NCI-H82 (cell line): ENCODE measurements around the gene SHC3.

Source experiments
- DNase-seq: peaks from one replicate; lab custom pipeline; 2025; lab: John Stamatoyannopoulos, UW

SHC3 gene

DNA sequence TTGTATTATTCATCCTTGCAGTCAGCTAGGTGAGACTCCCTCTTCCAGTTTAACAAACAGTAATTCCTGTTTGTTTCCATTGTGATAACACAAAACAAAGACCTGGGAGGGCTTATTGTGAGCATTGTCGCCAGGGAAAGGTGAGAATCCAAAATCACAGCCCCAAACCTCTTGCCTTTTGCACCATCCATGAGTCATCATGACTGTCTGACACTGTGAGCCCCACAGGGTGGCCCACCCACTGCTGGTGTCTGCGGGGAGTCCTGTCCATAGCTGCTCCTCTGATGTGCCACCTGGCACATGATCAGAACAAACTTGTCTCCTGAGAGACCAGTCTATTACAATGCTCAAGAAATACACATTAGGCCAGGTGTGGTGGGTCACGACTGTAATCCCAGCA, 221.1 kb downstream of the SHC3 start:
- DNase-seq: no peak
